Fibroblast of peridontal ligament (primary cell): ENCODE measurements around the gene SFRP4.

Source experiments
- DNase-seq: peaks from one replicate; pipeline ENCODE4 v3.0.0-alpha.2; 2010; ENCODE audit errors: extremely low read depth

The SFRP4 gene

GRCh38 chr7:37925620-37926019 lies 9.0 kb upstream of the SFRP4 start:
- DNase-seq: no peak

GRCh38 chr7:37924491-37925041 lies 7.9 kb upstream of the SFRP4 start:
- DNase-seq: no peak

- DNase-seq: no peak
Observed at GRCh38 chr7:37923996-37924395, 7.4 kb upstream of the SFRP4 start.

- DNase-seq: no peak
Observed at GRCh38 chr7:37921876-37922275, 5.3 kb upstream of the SFRP4 start.

- peak; percentile 57 for DNase-seq
Observed at GRCh38 chr7:37920849-37921805, 4.5 kb upstream of the SFRP4 start.

- no peak for DNase-seq
Observed at GRCh38 chr7:37920305-37920848, 3.8 kb upstream of the SFRP4 start, which contains the start of gene EPDR1. Gene EPDR1 (plus strand): TSS chr7:37920640. CDS start chr7:37920940, 300 bp downstream.

- no peak for DNase-seq
Observed at GRCh38 chr7:37918526-37918925, 1.9 kb upstream of the SFRP4 start.

GRCh38 chr7:37916017-37916672 lies 472 bp downstream of the SFRP4 start:
- DNase-seq: no peak

- peak; percentile 48 for DNase-seq
Observed at GRCh38 chr7:37915438-37915837, 1.2 kb downstream of the SFRP4 start.

GRCh38 chr7:37912756-37913155 lies 3.9 kb downstream of the SFRP4 start:
- no peak for DNase-seq

- peak; percentile 99 for DNase-seq
Observed at GRCh38 chr7:37908221-37908788, 8.3 kb downstream of the SFRP4 start.

GRCh38 chr7:37901890-37902524 lies 14.6 kb downstream of the SFRP4 start:
- peak; percentile 75 for DNase-seq

GRCh38 chr7:37901236-37901827 lies 15.3 kb downstream of the SFRP4 start:
- peak; percentile 80 for DNase-seq

- DNase-seq: no peak
Observed at GRCh38 chr7:37899712-37900247, 16.8 kb downstream of the SFRP4 start.

GRCh38 chr7:37894671-37895070 lies 21.9 kb downstream of the SFRP4 start:
- DNase-seq: no peak

- DNase-seq: no peak
Observed at GRCh38 chr7:37893359-37893758, 23.3 kb downstream of the SFRP4 start.

- DNase-seq: no peak
Observed at GRCh38 chr7:37882086-37882485, 34.5 kb downstream of the SFRP4 start.
